Activated CD4-positive, alpha-beta memory T cell treated with anti-CD3 and anti-CD28 coated beads for 36 hours (primary cell): ENCODE results near the gene NFIA. TPM values are rescaled to one million over a fixed set of nuclear protein-coding genes. Genes with fewer than 3 reads are reported as not detected.

Experiments used
- CTCF ChIA-PET: fragments of 350-600 bp; sonication (Branson Sonifier 250); formaldehyde crosslinking; loops from one replicate; lab custom pipeline; 2021; ENCODE audit warnings: antibody characterized with exemption, inconsistent platforms; lab: Charles Lee
- POLR2A ChIA-PET: fragments of 350-600 bp; sonication (Branson Sonifier 250); formaldehyde crosslinking; loops from one replicate; lab custom pipeline; 2021; ENCODE audit warnings: antibody characterized with exemption; lab: Charles Lee
- DNase-seq: peaks from one replicate; pipeline ENCODE4 v3.0.0-alpha.2; 2020
- H3K27ac Mint-ChIP-seq: one replicate; pipeline ENCODE4 v1.8.0; 2021; ENCODE audit warnings: mixed read lengths
- H3K27me3 Mint-ChIP-seq: one replicate; pipeline ENCODE4 v1.8.0; 2021; ENCODE audit warnings: mixed read lengths
- H3K36me3 Mint-ChIP-seq: one replicate; pipeline ENCODE4 v1.8.0; 2021; ENCODE audit warnings: mixed read lengths
- H3K4me1 Mint-ChIP-seq: one replicate; pipeline ENCODE4 v1.8.0; 2021; ENCODE audit warnings: low read depth, mixed read lengths
- H3K4me3 Mint-ChIP-seq: one replicate; pipeline ENCODE4 v1.8.0; 2021; ENCODE audit warnings: mild to moderate bottlenecking, mixed read lengths
- H3K9me3 Mint-ChIP-seq: one replicate; pipeline ENCODE4 v1.8.0; 2021; ENCODE audit warnings: mixed read lengths
- intact Hi-C: fragments of 100-400 bp; cut with micrococcal nuclease; formaldehyde crosslinking; loops from one replicate; pipeline ENCODE4 v1.15.1; 2023
- total RNA-seq, 2 experiments: library from RNA; stranded (reverse); gene quantifications; one replicate each; pipeline ENCODE4 v1.2.3, GENCODE V29; 2021

Gene NFIA
- total RNA-seq, 2 experiments from 2014 or later, result 5.3 to 7.1 TPM

DNA sequence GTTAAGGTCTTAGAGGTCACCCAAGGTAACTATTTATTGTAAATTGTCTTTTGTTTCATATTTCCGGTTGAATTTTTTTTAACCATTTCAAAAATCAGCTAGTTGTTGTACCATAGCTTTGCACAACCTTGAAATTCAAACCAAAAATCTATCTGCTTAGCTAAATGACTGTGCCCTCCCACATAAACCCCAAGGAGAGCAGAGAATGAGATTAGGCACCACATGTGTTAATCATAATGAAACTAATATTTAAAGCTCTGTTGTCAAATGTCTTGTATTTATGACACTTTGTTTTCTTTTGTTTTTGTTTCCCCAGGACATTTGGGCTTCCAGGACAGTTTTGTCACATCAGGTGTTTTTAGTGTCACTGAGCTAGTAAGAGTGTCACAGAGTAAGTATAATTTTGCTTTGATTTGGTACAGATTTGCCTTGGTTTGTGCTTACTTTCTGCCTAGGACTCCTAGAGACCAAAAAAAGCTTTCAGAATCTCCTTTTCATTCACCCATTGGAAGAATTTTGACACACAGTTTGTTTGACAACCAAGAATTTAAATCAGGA lies 249.9 kb downstream of the NFIA start:
- intact Hi-C loops, result loop anchor here (1.0 to 10.0 kb wide), 8 partner anchors 9 to 437 kb away; no protein-coding TSS in a partner anchor
- H3K27ac Mint-ChIP-seq, result peak overlapping the region; percentile 67
- no peaks in the 10 kb centered on the region for H3K9me3 Mint-ChIP-seq
- H3K36me3 Mint-ChIP-seq, result peaks cover 11% of the 10 kb centered on the region
- no peak overlapping the region for H3K4me3 Mint-ChIP-seq
- ChIA-PET POLR2A (interaction anchor here (1.1 to 2.3 kb wide), 9 partner anchors 9 to 281 kb away, joined by 3 to 33 read pairs (median 8); partner anchors contain the start of gene NFIA), CTCF (interaction anchor here (0.6 to 2.1 kb wide), 9 partner anchors 14 to 282 kb away, joined by 3 to 20 read pairs (median 5); partner anchors contain the start of gene NFIA)
- DNase-seq, result peak; percentile 30
- H3K27me3 Mint-ChIP-seq, result peaks cover 2% of the 10 kb centered on the region
- peaks cover 24% of the 10 kb centered on the region for H3K4me1 Mint-ChIP-seq

DNA sequence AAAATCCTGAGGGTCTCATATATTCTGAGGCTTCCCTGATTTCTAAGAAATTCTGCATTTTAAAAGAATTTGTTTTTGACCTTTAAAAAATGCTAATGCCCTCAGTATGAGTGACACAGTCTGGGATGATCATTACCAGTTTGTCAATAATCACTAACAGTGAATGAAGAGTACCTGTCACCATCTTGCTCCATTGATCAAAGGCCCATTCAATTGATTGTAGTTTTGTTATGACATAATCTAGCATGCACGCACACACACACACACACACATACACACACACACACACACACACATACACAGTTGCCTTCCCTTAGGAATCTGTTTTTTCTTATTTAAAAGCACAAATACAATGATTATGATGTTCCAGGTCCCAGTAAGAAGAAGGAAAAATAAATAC lies 250.4 kb downstream of the NFIA start:
- CTCF ChIA-PET, result interaction anchor here (0.7 to 2.1 kb wide), 7 partner anchors 14 to 255 kb away, joined by 3 to 20 read pairs (median 5); partner anchors contain the start of gene NFIA
- Mint-ChIP-seq H3K4me1 (peaks cover 24% of the 10 kb centered on the region), H3K27me3 (peaks cover 2% of the 10 kb centered on the region), H3K27ac (peak overlapping the region; percentile 67), H3K4me3 (no peak overlapping the region), H3K9me3 (no peaks in the 10 kb centered on the region), H3K36me3 (peaks cover 11% of the 10 kb centered on the region)
- POLR2A ChIA-PET, result interaction anchor here (1.1 to 2.3 kb wide), 9 partner anchors 10 to 282 kb away, joined by 3 to 33 read pairs (median 8); partner anchors contain the start of gene NFIA
- DNase-seq, result no peak
- intact Hi-C loops, result loop anchor here (1.0 to 10.0 kb wide), 8 partner anchors 9 to 438 kb away; no protein-coding TSS in a partner anchor

DNA sequence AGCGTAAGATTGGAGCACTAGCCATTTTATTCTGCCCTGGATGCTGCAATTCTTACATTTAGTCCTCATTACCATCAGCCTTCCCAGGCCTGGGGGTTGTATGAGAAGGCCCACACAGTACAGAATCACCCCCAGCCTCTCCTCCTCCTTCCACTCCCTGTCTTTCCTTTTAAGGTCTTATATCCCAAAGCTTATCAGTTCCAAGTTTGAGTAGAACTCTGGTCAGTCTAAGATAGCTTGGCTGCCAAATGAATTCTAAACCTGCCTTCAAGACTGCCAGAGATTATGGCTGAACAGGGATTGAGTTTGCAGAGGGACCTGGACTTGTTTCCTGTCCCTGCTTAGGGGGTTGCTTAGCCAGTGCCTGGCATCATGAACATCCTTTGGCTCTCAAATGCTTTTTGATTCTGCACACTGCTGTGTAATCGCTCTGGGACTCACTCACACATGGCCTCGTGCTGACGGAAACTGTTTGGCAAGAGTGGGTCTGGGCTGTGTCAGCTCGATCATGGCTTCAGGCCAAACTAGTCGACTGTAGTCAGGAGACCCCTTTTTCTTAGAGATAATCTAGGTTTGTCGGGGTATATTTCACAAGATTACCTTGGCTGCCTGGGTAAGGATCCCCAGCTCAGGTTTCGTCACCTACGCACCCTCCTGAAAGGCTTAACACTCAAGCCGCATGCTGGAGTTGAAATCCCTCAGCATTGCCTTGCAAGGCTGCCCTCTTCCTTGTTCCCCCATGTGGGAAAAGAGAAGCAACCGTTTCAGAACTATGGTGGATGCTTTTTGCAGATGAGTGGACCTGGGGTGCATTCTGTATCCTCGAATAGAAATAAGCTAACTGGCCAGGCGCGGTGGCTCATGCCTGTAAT lies 252.6 kb downstream of the NFIA start:
- Mint-ChIP-seq H3K4me1 (peaks cover 24% of the 10 kb centered on the region), H3K36me3 (peaks cover 9% of the 10 kb centered on the region), H3K27me3 (peaks cover 2% of the 10 kb centered on the region), H3K27ac (no peak overlapping the region), H3K4me3 (no peak overlapping the region), H3K9me3 (no peaks in the 10 kb centered on the region)
- no peak for DNase-seq
- CTCF ChIA-PET, result interaction anchor here (0.5 kb wide), 1 partner anchor 57 kb away, joined by 3 read pairs; no protein-coding TSS in a partner anchor
- POLR2A ChIA-PET, result no interaction called here
- intact Hi-C loops, result loop anchor here (5.0 to 10.0 kb wide), 3 partner anchors 120 to 440 kb away; no protein-coding TSS in a partner anchor

DNA sequence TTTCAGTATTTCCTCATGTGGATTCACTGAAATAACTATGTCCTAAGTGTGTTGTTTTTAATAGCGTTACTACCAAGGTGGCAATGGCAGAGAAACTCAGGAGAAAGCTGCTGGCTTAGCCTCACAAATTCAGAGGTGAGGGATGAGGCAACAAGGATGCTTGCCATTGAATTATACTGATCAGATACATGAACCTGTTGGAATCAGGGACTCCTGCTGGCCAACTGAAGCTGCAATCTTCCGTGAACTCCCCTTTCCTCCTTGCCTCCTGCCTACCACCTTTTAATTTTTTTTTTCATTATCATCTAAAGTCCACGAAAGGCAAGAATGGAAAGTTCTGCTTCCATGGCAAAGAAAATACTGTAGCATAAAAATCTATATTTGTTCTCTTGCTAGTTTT lies 254.7 kb downstream of the NFIA start:
- CTCF ChIA-PET, result interaction anchor here (1.4 to 1.5 kb wide), 2 partner anchors 36 to 359 kb away, joined by 3 to 4 read pairs; no protein-coding TSS in a partner anchor
- POLR2A ChIA-PET, result no interaction called here
- peaks cover 2% of the 10 kb centered on the region for H3K27me3 Mint-ChIP-seq
- H3K4me1 Mint-ChIP-seq, result peaks cover 13% of the 10 kb centered on the region
- intact Hi-C loops, result loop anchor here (5.0 to 10.0 kb wide), 3 partner anchors 118 to 442 kb away; no protein-coding TSS in a partner anchor
- no peak overlapping the region for H3K4me3 Mint-ChIP-seq
- no peak overlapping the region for H3K27ac Mint-ChIP-seq
- no peak for DNase-seq
- H3K9me3 Mint-ChIP-seq, result no peaks in the 10 kb centered on the region
- H3K36me3 Mint-ChIP-seq, result peaks cover 9% of the 10 kb centered on the region

DNA sequence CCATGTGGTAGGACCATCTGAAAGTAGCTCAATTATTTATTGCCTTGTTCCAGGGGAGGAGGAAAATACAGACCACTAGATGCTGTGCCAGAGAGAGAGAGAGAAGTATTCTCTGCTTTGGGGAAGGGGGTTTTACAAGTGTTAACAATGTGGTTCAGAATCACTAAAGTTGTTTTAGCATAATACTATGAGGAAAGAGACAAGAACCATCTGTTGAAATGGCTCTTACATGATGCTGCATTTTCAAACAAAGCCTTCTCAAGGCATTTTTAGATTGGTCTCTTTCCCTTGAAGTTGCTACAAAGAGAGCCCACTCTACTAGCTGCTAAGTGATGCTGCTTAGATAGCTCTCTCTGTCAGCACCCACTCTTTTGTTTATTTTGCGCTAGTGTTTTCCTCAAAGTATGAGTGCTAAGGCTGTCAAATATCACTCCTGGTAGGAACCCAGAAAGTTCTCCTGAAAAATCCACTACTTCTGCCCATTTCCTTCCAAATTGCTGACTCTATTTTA lies 255.1 kb downstream of the NFIA start:
- Mint-ChIP-seq H3K27ac (no peak overlapping the region), H3K4me1 (peaks cover 8% of the 10 kb centered on the region), H3K36me3 (peaks cover 7% of the 10 kb centered on the region), H3K4me3 (no peak overlapping the region), H3K9me3 (no peaks in the 10 kb centered on the region), H3K27me3 (peaks cover 2% of the 10 kb centered on the region)
- DNase-seq, result no peak
- POLR2A ChIA-PET, result no interaction called here
- intact Hi-C loops, result loop anchor here (5.0 to 10.0 kb wide), 3 partner anchors 117 to 443 kb away; no protein-coding TSS in a partner anchor
- CTCF ChIA-PET, result interaction anchor here (1.1 to 1.5 kb wide), 3 partner anchors 36 to 359 kb away, joined by 3 to 4 read pairs (median 3); no protein-coding TSS in a partner anchor

DNA sequence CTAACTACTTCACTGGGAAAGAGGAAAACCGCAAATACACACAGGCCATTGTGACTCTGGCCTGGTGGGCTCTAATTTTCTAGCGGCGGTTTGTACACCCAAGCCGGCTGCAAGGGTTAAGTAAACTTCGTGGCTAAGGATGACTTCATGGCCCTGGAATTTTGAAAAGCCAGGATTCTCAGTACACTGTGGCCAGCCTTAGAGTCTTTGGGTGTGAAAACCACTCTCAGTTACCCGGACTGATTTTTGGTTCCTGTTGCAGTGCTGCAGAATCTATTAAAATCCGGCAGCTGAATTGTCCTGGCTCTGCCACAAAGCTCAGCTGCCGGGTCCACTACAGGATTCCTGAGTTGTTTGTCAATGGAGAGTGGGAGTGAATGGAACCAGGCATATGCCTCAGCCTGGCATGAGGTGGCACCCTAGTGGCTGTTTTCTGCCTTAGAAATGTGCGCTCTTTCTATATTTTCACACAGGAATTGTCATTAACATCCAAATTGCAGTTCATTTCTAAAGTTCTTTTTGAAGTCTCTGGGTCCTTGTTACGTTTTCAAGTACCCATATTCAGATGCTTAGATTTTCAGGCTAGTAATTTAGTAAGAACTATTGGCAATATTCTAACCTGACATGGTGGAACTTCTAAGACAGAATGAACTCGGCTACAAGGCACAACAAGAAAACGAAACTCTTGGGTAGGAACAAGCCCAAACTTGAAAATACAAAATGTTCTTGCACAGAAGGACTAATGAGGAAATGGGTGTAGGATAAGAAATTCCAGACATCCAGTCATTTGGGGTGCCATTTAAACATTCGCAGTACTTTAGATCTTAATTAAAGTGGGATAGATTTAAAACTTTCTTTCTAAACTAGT lies 255.9 kb downstream of the NFIA start:
- H3K27ac Mint-ChIP-seq, result no peak overlapping the region

DNA sequence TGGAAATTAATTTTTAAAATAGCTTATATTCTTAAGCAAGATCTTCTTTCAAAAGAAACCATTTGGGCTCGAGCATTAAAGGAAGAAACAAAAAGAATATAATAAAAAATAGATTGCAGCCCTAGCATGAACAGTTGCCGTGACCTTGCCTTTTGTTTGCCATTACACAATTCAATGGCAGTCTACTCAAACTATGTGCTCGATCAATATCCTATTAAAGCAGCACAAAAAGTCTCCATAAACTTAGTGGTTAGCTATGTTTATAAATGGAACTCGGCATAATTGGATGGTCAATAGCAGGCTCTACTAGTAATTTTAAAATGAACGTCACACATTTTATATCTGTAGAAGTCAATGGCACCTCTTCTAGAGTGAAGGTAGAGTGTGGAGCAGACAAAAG lies 256.5 kb downstream of the NFIA start:
- intact Hi-C loops, result loop anchor here (5.0 to 10.0 kb wide), 3 partner anchors 116 to 444 kb away; no protein-coding TSS in a partner anchor
- H3K27me3 Mint-ChIP-seq, result peaks cover 2% of the 10 kb centered on the region
- no peaks in the 10 kb centered on the region for H3K9me3 Mint-ChIP-seq
- H3K36me3 Mint-ChIP-seq, result peaks cover 2% of the 10 kb centered on the region
- POLR2A ChIA-PET, result interaction anchor here (0.5 kb wide), 1 partner anchor 104 kb away, joined by 4 read pairs; no protein-coding TSS in a partner anchor
- no peak overlapping the region for H3K27ac Mint-ChIP-seq
- no peaks in the 10 kb centered on the region for H3K4me1 Mint-ChIP-seq
- CTCF ChIA-PET, result interaction anchor here (1.0 to 1.8 kb wide), 2 partner anchors 289 to 296 kb away, joined by 4 read pairs; no protein-coding TSS in a partner anchor
- H3K4me3 Mint-ChIP-seq, result no peak overlapping the region
- DNase-seq, result no peak

More for the DNA sequence above, 255.9 kb downstream of the NFIA start:
- intact Hi-C loops, result loop anchor here (5.0 to 10.0 kb wide), 3 partner anchors 117 to 443 kb away; no protein-coding TSS in a partner anchor
- H3K9me3 Mint-ChIP-seq, result no peaks in the 10 kb centered on the region
- ChIA-PET CTCF (interaction anchor here (1.0 to 1.8 kb wide), 5 partner anchors 37 to 360 kb away, joined by 3 to 4 read pairs (median 4); no protein-coding TSS in a partner anchor), POLR2A (no interaction called here)
- peaks cover 5% of the 10 kb centered on the region for H3K36me3 Mint-ChIP-seq
- H3K4me1 Mint-ChIP-seq, result peaks cover 2% of the 10 kb centered on the region
- H3K4me3 Mint-ChIP-seq, result no peak overlapping the region
- peaks cover 2% of the 10 kb centered on the region for H3K27me3 Mint-ChIP-seq
- DNase-seq, result no peak

DNA sequence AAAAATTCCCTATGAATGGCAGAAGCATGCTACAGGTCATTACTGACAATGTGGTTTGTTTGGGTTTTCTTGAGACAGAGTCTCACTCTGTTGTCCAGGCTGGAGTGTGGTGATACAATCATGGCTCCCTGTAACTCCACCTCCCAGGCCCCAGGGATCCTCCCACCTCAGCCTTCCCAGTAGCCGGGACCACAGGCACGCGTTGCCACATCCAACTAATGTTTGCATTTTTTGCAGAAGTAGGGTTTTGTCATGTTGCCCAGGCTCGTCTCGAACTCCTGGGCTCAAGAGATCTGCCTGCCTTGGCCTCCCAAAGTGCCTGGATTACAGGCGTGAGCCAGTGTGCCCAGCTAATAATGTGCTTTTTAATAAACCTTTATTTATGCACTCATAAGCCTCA lies 259.1 kb downstream of the NFIA start:
- Mint-ChIP-seq H3K9me3 (no peaks in the 10 kb centered on the region), H3K36me3 (no peaks in the 10 kb centered on the region), H3K4me3 (no peak overlapping the region), H3K27ac (no peak overlapping the region), H3K27me3 (peaks cover 2% of the 10 kb centered on the region), H3K4me1 (no peaks in the 10 kb centered on the region)
- intact Hi-C loops, result no loop called here
- ChIA-PET POLR2A (no interaction called here), CTCF (interaction anchor here (0.6 kb wide), 1 partner anchor 28 kb away, joined by 5 read pairs; no protein-coding TSS in a partner anchor)
- DNase-seq, result no peak

DNA sequence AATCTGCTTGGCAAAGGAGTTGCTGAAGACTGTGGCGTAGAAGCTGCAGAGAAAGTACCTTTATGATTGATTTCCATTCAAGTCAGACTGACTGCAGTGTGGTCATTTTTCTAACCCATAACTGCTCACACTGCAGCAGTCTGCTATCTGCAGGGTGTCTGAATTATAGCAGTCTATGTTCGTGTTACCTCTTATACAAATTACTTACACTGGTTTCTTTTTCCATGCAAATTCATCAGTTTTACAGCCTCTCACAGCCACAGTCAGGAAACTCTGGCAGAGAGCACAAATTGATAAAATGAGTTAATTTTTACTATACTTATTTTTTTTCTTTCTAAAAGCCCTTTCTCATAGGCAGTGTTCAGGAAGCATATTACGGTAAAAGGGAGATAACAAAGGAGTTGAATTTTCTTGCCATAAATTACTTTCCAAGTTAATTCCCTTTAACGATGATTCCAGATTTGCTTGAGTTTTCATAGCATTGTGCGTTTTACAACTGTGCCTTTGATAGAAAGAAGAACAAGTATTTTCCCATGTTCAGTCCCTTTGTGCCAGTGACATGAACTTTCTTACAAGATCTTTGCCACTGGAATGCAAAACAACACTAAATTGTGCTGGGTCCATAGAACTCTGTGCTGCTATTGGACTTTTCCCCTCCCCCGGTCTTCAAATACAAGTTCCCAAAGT lies 261.5 kb downstream of the NFIA start:
- H3K4me1 Mint-ChIP-seq, result peaks cover 3% of the 10 kb centered on the region
- ChIA-PET CTCF (no interaction called here), POLR2A (no interaction called here)
- no peak for DNase-seq
- no peak overlapping the region for H3K27ac Mint-ChIP-seq
- H3K27me3 Mint-ChIP-seq, result no peaks in the 10 kb centered on the region
- intact Hi-C loops, result no loop called here
- peaks cover 8% of the 10 kb centered on the region for H3K36me3 Mint-ChIP-seq
- no peaks in the 10 kb centered on the region for H3K9me3 Mint-ChIP-seq
- no peak overlapping the region for H3K4me3 Mint-ChIP-seq

DNA sequence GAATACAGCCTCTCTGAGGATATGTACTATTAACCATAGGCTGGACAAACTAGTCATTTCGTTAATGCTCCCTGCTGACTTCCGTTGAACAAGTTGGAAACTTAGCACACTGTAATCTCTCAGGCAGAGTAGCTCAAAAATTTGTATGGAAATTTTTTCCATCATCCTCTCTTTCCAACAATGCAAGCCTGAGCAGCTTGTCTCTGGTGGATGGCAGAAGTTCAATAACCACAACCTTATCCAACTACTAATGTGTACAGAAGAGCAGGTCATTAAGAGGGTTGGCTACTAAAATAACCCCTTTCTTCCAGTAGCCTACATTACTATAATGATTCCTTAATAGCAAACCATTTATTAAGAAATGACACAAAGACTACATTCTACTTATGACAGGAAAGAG lies 262.3 kb downstream of the NFIA start:
- CTCF ChIA-PET, result no interaction called here
- intact Hi-C loops, result no loop called here
- no peak for DNase-seq
- peaks cover 3% of the 10 kb centered on the region for H3K4me1 Mint-ChIP-seq
- H3K27ac Mint-ChIP-seq, result no peak overlapping the region
- H3K9me3 Mint-ChIP-seq, result no peaks in the 10 kb centered on the region
- peaks cover 8% of the 10 kb centered on the region for H3K36me3 Mint-ChIP-seq
- POLR2A ChIA-PET, result no interaction called here
- no peak overlapping the region for H3K4me3 Mint-ChIP-seq
- H3K27me3 Mint-ChIP-seq, result no peaks in the 10 kb centered on the region
